Endometrial microvascular endothelial cells (primary cell): ENCODE results near the gene NHLRC2. TPM values are rescaled to one million over a fixed set of nuclear protein-coding genes. Genes with fewer than 3 reads are reported as not detected.

Source experiments
- in situ Hi-C: cut with HindIII; loops from 2 replicates; pipeline ENCODE4 v1.10.0; 2017; ENCODE audit warnings: low sequenced_read_pairs, low pct_unique_long_range_greater_than_20kb; ENCODE audit errors: inconsistent ontology term
- total RNA-seq: library from RNA; depleted of rRNA; stranded (reverse); fragments of >200 nt; gene quantifications from one replicate; pipeline ENCODE4 v1.2.3, GENCODE V29; 2015; ENCODE audit errors: inconsistent ontology term

Gene NHLRC2
- total RNA-seq, 1 donor from 2014 or later, result 13.2 TPM

- in situ Hi-C loops, result no loop called here
Observed at GRCh38 chr10:113897693-113898618, 43.5 kb downstream of the NHLRC2 start.

DNA sequence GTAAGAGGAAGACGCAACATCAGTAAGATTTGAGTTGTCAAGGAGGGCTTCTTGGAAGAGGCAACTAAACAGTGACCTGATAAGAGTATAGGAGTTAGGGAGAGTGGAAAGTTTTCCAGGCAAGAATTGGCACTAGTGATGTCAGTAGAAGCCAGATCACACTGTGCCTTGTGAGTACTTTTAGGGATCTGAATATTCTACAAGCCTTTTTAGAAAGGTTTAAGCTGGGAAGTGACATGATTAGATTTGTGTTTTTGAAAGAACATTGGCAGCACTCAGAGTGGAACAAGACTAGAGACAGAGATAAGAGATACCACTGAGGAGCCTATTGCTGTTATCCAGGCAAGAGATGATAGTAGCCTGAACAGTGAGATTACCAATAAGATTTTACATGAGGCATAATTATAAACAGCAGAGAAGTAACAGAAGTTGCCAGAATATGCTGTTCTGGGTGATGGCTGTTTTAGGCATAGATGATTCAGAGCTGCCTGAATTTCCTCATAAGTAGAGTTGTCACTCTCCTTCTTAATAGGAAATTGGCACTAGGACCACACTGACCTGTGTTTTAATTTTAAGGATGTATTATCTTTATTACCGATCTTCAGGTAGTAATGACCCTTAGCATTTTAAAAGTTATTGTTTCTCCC, 45.6 kb downstream of the NHLRC2 start:
- in situ Hi-C loops, result no loop called here

DNA sequence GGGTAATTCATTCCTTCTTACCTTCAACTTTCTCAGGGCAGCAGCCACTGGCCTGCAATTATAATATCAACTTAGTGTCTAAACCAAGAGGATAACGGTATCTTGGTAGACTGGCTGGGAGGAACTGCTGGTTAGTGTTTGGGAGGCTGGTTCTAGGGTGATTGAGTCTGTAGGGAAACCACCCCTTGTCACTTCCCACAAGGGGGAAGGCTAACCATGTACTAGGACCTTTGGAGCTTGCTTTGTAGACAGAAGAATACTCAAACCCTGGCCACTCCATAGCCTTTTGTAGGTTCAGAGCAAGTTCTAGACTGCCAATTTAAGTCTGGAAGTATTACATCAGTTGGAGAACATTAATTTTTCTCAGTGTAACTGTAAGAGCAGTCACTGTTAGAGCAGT, 51.3 kb downstream of the NHLRC2 start:
- in situ Hi-C loops, result no loop called here

- in situ Hi-C loops, result no loop called here
Observed at GRCh38 chr10:113907166-113907565, 52.7 kb downstream of the NHLRC2 start.

DNA sequence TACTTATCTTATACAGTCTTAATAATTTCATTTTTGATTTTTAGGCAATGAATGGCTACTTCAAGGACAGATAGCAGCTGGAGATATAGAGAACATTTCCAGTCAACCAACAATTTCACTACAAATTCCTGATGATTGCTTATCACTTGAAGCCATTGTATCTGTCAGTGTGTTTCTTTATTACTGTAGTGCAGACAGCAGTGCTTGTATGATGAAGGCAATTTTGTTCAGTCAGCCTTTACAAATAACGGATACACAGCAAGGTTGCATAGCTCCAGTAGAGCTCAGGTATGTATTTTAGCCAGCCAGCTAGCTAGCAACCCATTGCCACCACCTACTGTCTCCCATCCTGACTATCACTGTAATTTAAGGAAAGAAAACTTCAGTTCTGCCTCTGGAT, 53.8 kb downstream of the NHLRC2 start:
- in situ Hi-C loops, result no loop called here

DNA sequence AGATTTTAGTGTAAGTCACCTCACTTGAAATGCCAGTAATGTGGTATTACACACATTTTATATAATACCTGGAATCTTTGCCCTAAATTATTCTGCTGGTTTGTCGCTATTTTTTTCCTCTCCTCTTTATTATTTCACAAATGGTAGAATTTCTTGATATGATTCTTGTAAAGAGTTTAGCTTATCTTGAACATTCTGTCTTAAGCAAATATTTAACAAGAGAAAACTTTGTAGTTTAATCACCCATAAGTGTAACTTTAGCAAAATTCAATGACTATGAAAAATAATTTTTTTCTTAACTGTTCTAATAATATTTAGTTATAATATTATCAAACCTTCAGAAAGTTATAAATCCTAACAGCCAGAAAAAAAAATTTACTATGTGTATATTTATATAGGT, 56.7 kb downstream of the NHLRC2 start:
- in situ Hi-C loops, result no loop called here

- in situ Hi-C loops, result no loop called here
Observed at GRCh38 chr10:113911839-113912238, 57.4 kb downstream of the NHLRC2 start.

GRCh38 chr10:113912582-113912981, 58.1 kb downstream of the NHLRC2 start:
- in situ Hi-C loops, result no loop called here

GRCh38 chr10:113914956-113915355, 60.5 kb downstream of the NHLRC2 start:
- in situ Hi-C loops, result no loop called here

GRCh38 chr10:113915540-113915939, 61.1 kb downstream of the NHLRC2 start:
- in situ Hi-C loops, result no loop called here

DNA sequence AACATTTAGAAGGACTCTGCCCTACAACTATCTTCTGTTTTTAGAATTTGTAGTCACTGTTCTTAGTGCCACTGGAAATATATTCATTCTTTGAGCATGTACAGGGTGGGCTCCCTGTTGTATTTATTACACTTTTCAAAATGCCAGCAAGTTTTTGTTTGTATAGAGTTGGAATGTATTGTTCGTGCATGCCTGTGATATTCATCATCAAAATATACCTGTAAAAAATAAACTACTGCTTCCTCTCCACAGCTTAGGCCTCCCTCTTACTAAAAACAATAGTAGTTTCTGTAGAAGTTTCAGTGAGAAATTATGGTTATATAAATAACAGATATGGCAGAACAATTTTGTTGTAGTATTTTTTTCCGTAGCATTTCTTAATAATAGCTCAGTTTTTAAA, 61.6 kb downstream of the NHLRC2 start:
- in situ Hi-C loops, result no loop called here

DNA sequence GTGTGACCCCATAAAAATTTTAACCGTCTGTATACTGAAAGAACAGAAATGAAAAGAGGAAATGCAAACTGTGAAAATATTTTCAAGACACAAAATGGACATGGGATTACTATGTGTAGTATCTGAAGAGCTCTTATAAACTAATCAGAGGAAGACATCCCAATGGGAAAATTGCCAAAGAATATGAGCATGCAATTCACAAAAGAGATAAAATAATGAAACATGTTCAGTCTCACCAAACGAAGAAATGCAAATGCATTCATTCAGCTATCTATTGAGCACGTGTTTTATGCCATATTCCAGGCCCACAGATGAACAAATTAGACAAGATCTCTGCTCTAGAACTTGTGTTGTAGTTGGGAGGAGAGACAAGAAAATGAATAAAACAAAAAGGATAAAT, 63.2 kb downstream of the NHLRC2 start:
- in situ Hi-C loops, result no loop called here

- in situ Hi-C loops, result no loop called here
Observed at GRCh38 chr10:113920114-113920513, 65.7 kb downstream of the NHLRC2 start.

DNA sequence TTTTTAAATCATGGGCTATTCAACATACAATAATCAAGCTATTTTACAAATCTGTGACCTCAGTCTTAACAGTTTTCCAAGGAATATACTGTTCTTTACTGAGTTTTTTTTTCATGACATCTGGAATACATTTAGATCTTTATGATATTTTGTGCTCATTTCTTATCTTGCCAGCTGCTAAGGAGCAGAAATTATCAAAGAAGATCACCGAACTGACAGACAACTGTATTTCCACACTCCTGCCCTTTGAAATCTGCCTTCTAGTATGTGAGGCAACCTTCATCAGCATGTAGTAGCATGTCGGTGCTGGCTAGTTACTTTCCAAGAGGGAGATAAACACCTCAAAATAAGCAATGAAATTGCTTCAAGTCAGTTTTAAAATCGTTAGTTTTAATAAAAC, 66.4 kb downstream of the NHLRC2 start:
- in situ Hi-C loops, result no loop called here

GRCh38 chr10:113921561-113922370, 67.3 kb downstream of the NHLRC2 start:
- in situ Hi-C loops, result no loop called here

DNA sequence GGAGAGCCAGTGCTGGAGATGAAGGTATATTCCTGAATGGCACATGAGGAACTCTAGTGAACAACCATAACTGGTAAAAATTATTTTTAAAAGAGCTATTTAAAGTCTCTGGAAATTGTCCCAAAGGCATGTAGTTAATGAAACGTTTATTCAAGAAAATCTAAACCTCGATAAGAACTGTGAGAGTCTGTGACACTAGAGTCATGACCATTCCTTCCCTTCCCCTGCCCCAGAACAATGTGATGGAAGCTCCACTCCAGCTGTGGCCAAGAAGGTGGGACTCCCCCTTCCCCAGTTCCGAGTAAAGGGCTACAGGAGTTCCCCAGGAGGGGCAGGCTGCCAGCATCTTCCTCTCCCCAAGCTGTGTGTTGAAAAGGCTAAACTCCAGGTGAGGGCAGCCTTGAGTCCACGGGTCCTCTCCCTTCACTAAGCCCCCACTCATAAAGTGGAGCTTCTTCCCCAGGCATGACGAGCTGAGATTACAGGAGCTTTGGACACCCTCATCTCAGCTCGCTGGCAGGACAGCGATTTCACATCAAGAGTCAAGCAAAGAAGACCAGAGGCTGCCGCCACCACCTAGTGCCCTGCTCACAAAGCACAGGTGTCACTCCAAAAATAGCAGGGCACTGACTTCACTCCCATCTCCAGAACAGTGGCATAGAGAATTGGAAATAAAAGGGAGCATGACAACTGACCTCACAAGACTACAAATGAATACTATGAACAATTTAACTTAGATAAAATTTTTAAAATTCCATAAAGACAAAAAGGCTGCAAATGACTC, 68.5 kb downstream of the NHLRC2 start:
- in situ Hi-C loops, result no loop called here

DNA sequence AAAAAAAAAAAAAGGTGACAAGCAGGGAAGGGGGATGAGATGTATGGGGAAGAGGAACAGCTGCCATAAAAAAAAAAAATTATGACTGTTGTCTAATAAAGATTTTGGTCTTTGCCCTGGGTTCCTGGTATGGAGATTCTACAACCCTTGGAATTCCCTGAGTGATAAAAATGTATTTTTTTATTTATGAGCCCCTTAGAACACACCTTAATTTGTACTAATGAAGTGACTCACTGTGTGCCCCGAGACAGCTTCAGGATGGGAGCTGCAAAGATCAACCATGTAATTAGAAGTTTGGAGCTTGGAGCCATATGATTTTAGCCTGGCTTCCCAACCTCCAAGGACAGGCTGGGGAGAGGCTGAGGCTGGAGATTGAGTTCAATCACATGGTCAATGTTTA, 69.7 kb downstream of the NHLRC2 start:
- in situ Hi-C loops, result no loop called here

- in situ Hi-C loops, result no loop called here
Observed at GRCh38 chr10:113924664-113925063, 70.2 kb downstream of the NHLRC2 start.

DNA sequence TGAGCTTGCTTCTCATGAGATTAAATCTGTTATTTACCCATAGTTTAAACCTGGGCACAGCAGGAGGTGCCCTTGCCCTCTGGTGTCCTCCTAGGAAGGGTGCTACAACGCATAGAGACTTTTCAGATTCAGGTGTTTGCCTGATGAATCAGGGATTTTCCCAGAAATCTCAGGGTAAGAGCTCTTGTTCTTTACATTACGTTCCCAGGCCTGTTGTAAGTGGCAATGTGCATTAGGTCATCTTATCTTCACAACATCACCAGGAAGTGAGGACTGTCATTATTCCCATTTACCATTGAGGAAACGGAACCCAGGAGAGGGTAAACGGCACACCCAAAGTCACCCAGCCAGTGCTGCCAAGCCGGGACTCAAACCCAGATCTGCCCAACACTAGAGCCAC, 73.0 kb downstream of the NHLRC2 start:
- in situ Hi-C loops, result no loop called here
